WTC11 (cell line): ENCODE results near the gene SLC46A1. TPM values are rescaled to one million over a fixed set of nuclear protein-coding genes. Genes with fewer than 3 reads are reported as not detected.
A peak's percentile ranks its signal among the peaks of the same experiment; 100 is the strongest.

Experiments
- ATAC-seq: fragments of 200-7000 bp; cut with Tn5 transposase; 2 replicates; pipeline ENCODE4 v1.10.0; 2021; ENCODE audit warnings: mild to moderate bottlenecking, moderate library complexity
- CTCF ChIA-PET: fragments of 300-600 bp; sonication (Branson Sonifier 250); formaldehyde crosslinking; loops from one replicate; lab custom pipeline; 2021; ENCODE audit warnings: antibody characterized with exemption; lab: Charles Lee
- POLR2A ChIA-PET: fragments of 350-600 bp; sonication (Branson Sonifier 250); formaldehyde crosslinking; loops from one replicate; lab custom pipeline; 2021; ENCODE audit warnings: antibody characterized with exemption; lab: Charles Lee
- DNase-seq: peaks from one replicate; pipeline ENCODE4 v3.0.0; 2021; ENCODE audit warnings: low spot score
- H3K27ac Mint-ChIP-seq: 2 replicates; pipeline ENCODE4 v1.8.0; 2021; ENCODE audit warnings: mixed read lengths
- H3K27me3 Mint-ChIP-seq: 2 replicates; pipeline ENCODE4 v1.8.0; 2021; ENCODE audit warnings: low read depth, mild to moderate bottlenecking, moderate library complexity, mixed read lengths
- H3K36me3 Mint-ChIP-seq: 2 replicates; pipeline ENCODE4 v1.8.0; 2021; ENCODE audit warnings: mixed read lengths
- H3K4me1 Mint-ChIP-seq: 2 replicates; pipeline ENCODE4 v1.8.0; 2022; ENCODE audit warnings: mixed read lengths
- H3K4me3 Mint-ChIP-seq: 2 replicates; pipeline ENCODE4 v1.8.0; 2021; ENCODE audit warnings: mild to moderate bottlenecking, moderate library complexity, mixed read lengths
- H3K9me3 Mint-ChIP-seq: 2 replicates; pipeline ENCODE4 v1.8.0; 2021; ENCODE audit warnings: mixed read lengths
- CBFB ChIP-seq: sonication (generic); formaldehyde crosslinking; IDR thresholded peaks from 2 replicates; pipeline ENCODE4 v1.8.1; 2022; ENCODE audit warnings: mild to moderate bottlenecking, low read depth, missing genetic modification reagents
- CDX4 ChIP-seq: fragments of 250-450 bp; sonication (Bioruptor Pico); IDR thresholded peaks from 2 replicates; pipeline ENCODE4 v1.9.0; 2021; ENCODE audit warnings: moderate library complexity, mild to moderate bottlenecking, inconsistent platforms, borderline replicate concordance
- ELF4 ChIP-seq: sonication (generic); formaldehyde crosslinking; IDR thresholded peaks from 2 replicates; pipeline ENCODE4 v1.8.1; 2022; ENCODE audit warnings: low read depth, mild to moderate bottlenecking, moderate library complexity, missing genetic modification reagents
- FOXJ3 ChIP-seq: sonication (generic); formaldehyde crosslinking; IDR thresholded peaks from 2 replicates; pipeline ENCODE4 v1.9.0; 2021; ENCODE audit warnings: missing genetic modification reagents, mild to moderate bottlenecking, borderline replicate concordance
- JAZF1 ChIP-seq: fragments of 250-450 bp; sonication (Bioruptor Pico); IDR thresholded peaks from 2 replicates; pipeline ENCODE4 v1.9.0; 2021; ENCODE audit warnings: moderate library complexity, mild to moderate bottlenecking, inconsistent platforms
- MYBL2 ChIP-seq: sonication (generic); formaldehyde crosslinking; IDR thresholded peaks from 2 replicates; pipeline ENCODE4 v1.8.1; 2023; ENCODE audit warnings: mild to moderate bottlenecking, moderate library complexity, missing genetic modification reagents
- NR3C1 ChIP-seq: sonication (generic); formaldehyde crosslinking; conservative IDR thresholded peaks from 2 replicates; pipeline ENCODE4 v1.8.1; 2023; ENCODE audit warnings: low read depth, mild to moderate bottlenecking, missing genetic modification reagents
- SOX15 ChIP-seq: fragments of 250-450 bp; sonication (Bioruptor Pico); IDR thresholded peaks from 2 replicates; pipeline ENCODE4 v1.9.0; 2021; ENCODE audit warnings: mild to moderate bottlenecking
- ZBTB43 ChIP-seq: sonication (generic); formaldehyde crosslinking; IDR thresholded peaks from 2 replicates; pipeline ENCODE4 v1.8.1; 2023; ENCODE audit warnings: mild to moderate bottlenecking, missing genetic modification reagents
- ZNF532 ChIP-seq: fragments of 250-450 bp; sonication (Bioruptor Pico); IDR thresholded peaks from 2 replicates; pipeline ENCODE4 v1.9.0; 2021; ENCODE audit warnings: mild to moderate bottlenecking, borderline replicate concordance
- ZNF671 ChIP-seq: fragments of 250-450 bp; sonication (Bioruptor Pico); IDR thresholded peaks from 2 replicates; pipeline ENCODE4 v1.8.0; 2021; ENCODE audit warnings: mild to moderate bottlenecking
- total RNA-seq: library from RNA; stranded (reverse); gene quantifications from 3 replicates; pipeline ENCODE4 v1.2.3, GENCODE V29; 2021
- TF ChIP-seq, protein P1 (sequence below): sonication (generic); formaldehyde crosslinking; IDR thresholded peaks from 2 replicates; pipeline ENCODE4 v1.8.0; 2022; ENCODE audit warnings: mild to moderate bottlenecking, missing genetic modification reagents
- TF ChIP-seq, protein P2 (sequence below): fragments of 250-450 bp; sonication (Bioruptor Pico); conservative IDR thresholded peaks from 2 replicates; pipeline ENCODE4 v1.9.0; 2021; ENCODE audit warnings: mild to moderate bottlenecking
- TF ChIP-seq, protein P3 (sequence below): sonication (generic); formaldehyde crosslinking; IDR thresholded peaks from 2 replicates; pipeline ENCODE4 v1.8.1; 2022; ENCODE audit warnings: missing genetic modification reagents, borderline replicate concordance
- TF ChIP-seq, protein P4 (sequence below): sonication (generic); formaldehyde crosslinking; IDR thresholded peaks from 2 replicates; pipeline ENCODE4 v1.8.1; 2023; ENCODE audit warnings: mild to moderate bottlenecking, missing genetic modification reagents, borderline replicate concordance
- TF ChIP-seq, protein P5 (sequence below): sonication (generic); formaldehyde crosslinking; IDR thresholded peaks from 2 replicates; pipeline ENCODE4 v1.8.0; 2022; ENCODE audit warnings: mild to moderate bottlenecking, missing genetic modification reagents

The SLC46A1 gene
- total RNA-seq, 1 experiment from 2014 or later, result 6.7 TPM

DNA sequence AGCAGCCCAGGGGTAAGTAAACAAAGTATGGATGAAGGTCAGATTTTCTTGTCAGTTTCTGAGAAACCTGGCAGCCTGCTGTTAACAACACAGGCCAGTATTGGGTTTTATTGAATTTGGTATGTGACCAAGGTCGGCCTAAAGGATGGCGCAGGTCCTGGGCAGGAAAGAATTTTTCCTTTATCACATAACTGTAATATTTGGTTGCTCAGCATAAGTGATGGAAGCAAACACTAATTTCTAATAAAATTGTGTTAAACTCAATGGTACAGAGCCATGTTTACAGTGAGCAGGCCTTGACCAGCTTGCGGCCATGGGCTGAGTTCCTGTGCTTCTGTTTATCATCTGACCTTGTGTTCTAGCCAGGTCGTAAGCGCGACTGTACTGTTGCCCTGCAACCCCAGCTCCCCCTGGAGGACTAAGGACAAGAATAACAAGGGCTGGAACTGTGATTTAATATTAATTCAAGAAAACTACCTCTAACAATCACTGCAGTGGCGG, 59.2 kb downstream of the SLC46A1 start:
- H3K36me3 Mint-ChIP-seq, result peaks cover 57% of the 10 kb centered on the region
- no peak overlapping the region for H3K27ac Mint-ChIP-seq
- DNase-seq, result no peak
- no peak overlapping the region for H3K4me3 Mint-ChIP-seq
- no peaks in the 10 kb centered on the region for H3K27me3 Mint-ChIP-seq
- CTCF ChIA-PET, result interaction anchor here (0.9 to 3.5 kb wide), 3 partner anchors 11 to 542 kb away, joined by 3 to 26 read pairs (median 7); partner anchors contain the start of genes IFT20 and TNFAIP1
- TF ChIP-seq, protein P1, sequence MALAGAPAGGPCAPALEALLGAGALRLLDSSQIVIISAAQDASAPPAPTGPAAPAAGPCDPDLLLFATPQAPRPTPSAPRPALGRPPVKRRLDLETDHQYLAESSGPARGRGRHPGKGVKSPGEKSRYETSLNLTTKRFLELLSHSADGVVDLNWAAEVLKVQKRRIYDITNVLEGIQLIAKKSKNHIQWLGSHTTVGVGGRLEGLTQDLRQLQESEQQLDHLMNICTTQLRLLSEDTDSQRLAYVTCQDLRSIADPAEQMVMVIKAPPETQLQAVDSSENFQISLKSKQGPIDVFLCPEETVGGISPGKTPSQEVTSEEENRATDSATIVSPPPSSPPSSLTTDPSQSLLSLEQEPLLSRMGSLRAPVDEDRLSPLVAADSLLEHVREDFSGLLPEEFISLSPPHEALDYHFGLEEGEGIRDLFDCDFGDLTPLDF (CRISPR knock-in tag), result no peak
- no peak for TF ChIP-seq MYBL2 (CRISPR knock-in tag)
- no peak for TF ChIP-seq ZNF671 (CRISPR knock-in tag)
- TF ChIP-seq, all 79 proteins: peak for 0
- peak; percentile 53 for ATAC-seq
- POLR2A ChIA-PET, result interaction anchor here (1.9 kb wide), 1 partner anchor 11 kb away, joined by 6 read pairs; the partner anchor contains the start of gene TNFAIP1
- peaks cover 6% of the 10 kb centered on the region; the same call in 1 of the 2 replicates for H3K4me1 Mint-ChIP-seq
- H3K9me3 Mint-ChIP-seq, result no peaks in the 10 kb centered on the region

DNA sequence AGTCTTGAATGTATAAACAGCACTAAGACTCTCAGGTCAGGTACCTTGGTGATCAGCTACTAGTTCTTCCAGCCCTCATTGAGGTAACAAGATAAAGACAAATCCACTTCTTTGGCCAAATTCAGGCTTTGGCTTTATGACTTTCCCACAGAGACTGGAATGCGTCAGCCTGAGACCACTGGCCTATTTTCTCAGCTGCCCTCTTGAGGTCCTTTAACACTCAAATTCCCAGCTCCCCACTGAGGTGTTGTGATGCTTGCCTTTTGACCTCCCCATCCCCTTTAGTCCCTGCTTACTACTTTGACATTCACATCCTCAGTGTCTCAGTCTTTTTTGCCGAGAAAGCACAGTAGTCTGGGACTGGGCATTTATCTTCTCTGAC, 59.8 kb downstream of the SLC46A1 start:
- peaks cover 6% of the 10 kb centered on the region; the same call in 1 of the 2 replicates for H3K4me1 Mint-ChIP-seq
- H3K27me3 Mint-ChIP-seq, result no peaks in the 10 kb centered on the region
- H3K36me3 Mint-ChIP-seq, result peaks cover 53% of the 10 kb centered on the region
- DNase-seq, result no peak
- no peak overlapping the region for H3K4me3 Mint-ChIP-seq
- ChIA-PET CTCF (interaction anchor here (1.6 to 3.5 kb wide), 3 partner anchors 10 to 71 kb away, joined by 4 to 26 read pairs (median 7); partner anchors contain the start of genes IFT20, POLDIP2 and TNFAIP1), POLR2A (no interaction called here)
- no peak; the same call in 1 of the 2 replicates for ATAC-seq
- H3K9me3 Mint-ChIP-seq, result no peaks in the 10 kb centered on the region
- H3K27ac Mint-ChIP-seq, result peak overlapping the region; percentile 68
- TF ChIP-seq, protein P2, sequence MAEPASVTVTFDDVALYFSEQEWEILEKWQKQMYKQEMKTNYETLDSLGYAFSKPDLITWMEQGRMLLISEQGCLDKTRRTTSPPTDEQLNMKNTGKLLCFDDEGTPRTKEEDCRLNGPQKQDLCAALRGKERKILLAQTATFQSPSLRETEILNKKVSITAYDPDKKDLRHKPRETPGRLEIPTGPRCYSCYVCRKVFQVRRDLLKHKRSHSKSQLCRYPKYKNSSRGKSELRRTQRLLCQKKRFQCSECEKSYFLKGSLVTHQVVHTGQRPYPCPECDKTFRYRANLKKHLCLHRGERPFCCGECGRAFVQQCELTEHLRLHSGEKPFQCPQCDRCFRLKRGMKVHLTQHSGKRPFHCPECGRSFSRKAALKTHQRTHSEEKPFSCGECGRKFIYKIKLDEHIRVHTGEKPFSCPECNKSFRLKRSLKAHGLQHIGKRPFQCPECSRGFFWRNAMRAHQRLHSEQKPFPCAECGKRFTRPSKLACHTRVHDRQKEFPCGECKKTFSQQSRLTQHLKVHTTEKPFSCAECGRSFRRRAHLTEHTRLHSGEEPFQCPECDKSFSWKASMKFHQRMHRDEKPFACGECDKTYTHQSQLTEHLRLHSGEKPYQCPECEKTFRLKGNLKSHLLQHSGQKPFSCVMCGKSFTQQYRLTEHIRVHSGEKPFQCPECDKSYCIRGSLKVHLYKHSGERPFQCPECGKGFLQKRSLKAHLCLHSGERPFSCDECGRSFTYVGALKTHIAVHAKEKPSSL (CRISPR knock-in tag), result no peak
- TF ChIP-seq, protein P3, sequence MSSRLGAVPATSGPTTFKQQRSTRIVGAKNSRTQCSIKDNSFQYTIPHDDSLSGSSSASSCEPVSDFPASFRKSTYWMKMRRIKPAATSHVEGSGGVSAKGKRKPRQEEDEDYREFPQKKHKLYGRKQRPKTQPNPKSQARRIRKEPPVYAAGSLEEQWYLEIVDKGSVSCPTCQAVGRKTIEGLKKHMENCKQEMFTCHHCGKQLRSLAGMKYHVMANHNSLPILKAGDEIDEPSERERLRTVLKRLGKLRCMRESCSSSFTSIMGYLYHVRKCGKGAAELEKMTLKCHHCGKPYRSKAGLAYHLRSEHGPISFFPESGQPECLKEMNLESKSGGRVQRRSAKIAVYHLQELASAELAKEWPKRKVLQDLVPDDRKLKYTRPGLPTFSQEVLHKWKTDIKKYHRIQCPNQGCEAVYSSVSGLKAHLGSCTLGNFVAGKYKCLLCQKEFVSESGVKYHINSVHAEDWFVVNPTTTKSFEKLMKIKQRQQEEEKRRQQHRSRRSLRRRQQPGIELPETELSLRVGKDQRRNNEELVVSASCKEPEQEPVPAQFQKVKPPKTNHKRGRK (CRISPR knock-in tag), result no peak
- TF ChIP-seq NR3C1 (CRISPR knock-in tag) (no peak), CDX4 (CRISPR knock-in tag) (no peak), ZNF532 (CRISPR knock-in tag) (no peak), ZBTB43 (no peak), ELF4 (CRISPR knock-in tag) (no peak), SOX15 (CRISPR knock-in tag) (no peak), FOXJ3 (CRISPR knock-in tag) (no peak), CBFB (CRISPR knock-in tag) (no peak), JAZF1 (CRISPR knock-in tag) (no peak), ZNF671 (CRISPR knock-in tag) (no peak)
- TF ChIP-seq, protein P4, sequence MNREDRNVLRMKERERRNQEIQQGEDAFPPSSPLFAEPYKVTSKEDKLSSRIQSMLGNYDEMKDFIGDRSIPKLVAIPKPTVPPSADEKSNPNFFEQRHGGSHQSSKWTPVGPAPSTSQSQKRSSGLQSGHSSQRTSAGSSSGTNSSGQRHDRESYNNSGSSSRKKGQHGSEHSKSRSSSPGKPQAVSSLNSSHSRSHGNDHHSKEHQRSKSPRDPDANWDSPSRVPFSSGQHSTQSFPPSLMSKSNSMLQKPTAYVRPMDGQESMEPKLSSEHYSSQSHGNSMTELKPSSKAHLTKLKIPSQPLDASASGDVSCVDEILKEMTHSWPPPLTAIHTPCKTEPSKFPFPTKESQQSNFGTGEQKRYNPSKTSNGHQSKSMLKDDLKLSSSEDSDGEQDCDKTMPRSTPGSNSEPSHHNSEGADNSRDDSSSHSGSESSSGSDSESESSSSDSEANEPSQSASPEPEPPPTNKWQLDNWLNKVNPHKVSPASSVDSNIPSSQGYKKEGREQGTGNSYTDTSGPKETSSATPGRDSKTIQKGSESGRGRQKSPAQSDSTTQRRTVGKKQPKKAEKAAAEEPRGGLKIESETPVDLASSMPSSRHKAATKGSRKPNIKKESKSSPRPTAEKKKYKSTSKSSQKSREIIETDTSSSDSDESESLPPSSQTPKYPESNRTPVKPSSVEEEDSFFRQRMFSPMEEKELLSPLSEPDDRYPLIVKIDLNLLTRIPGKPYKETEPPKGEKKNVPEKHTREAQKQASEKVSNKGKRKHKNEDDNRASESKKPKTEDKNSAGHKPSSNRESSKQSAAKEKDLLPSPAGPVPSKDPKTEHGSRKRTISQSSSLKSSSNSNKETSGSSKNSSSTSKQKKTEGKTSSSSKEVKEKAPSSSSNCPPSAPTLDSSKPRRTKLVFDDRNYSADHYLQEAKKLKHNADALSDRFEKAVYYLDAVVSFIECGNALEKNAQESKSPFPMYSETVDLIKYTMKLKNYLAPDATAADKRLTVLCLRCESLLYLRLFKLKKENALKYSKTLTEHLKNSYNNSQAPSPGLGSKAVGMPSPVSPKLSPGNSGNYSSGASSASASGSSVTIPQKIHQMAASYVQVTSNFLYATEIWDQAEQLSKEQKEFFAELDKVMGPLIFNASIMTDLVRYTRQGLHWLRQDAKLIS (CRISPR knock-in tag), result no peak
- TF ChIP-seq, protein P5, sequence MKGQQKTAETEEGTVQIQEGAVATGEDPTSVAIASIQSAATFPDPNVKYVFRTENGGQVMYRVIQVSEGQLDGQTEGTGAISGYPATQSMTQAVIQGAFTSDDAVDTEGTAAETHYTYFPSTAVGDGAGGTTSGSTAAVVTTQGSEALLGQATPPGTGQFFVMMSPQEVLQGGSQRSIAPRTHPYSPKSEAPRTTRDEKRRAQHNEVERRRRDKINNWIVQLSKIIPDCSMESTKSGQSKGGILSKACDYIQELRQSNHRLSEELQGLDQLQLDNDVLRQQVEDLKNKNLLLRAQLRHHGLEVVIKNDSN (CRISPR knock-in tag), result no peak
- TF ChIP-seq, all 79 proteins: peak for 0
